ENCODE data around the gene ZEB1.
"Not testable (repeated sequence)": the region's sequence is repeated elsewhere in the genome, so short reads cannot be mapped to it uniquely, and the experiment has no call there.

The ZEB1 gene

DNA sequence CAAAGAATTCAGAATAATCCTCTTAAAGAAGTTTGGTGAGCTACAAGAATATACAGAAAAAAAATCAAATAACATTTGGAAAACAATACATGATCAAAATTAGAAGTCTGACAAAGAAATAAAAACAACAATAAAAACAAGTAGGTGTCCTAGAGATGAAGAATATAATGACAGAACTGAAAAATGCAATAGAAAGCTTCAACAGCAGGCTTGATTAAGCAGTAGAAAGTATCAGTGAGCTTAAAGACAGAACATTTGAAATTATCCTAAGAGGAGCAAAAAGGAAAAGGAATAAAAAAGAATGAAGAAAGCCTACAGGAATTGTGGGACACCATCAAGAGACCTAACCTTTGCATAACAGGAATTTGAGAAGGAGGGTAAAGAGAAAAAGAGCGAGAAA, 238.8 kb downstream of the ZEB1 start:
- TF ChIP-seq, protein P1, sequence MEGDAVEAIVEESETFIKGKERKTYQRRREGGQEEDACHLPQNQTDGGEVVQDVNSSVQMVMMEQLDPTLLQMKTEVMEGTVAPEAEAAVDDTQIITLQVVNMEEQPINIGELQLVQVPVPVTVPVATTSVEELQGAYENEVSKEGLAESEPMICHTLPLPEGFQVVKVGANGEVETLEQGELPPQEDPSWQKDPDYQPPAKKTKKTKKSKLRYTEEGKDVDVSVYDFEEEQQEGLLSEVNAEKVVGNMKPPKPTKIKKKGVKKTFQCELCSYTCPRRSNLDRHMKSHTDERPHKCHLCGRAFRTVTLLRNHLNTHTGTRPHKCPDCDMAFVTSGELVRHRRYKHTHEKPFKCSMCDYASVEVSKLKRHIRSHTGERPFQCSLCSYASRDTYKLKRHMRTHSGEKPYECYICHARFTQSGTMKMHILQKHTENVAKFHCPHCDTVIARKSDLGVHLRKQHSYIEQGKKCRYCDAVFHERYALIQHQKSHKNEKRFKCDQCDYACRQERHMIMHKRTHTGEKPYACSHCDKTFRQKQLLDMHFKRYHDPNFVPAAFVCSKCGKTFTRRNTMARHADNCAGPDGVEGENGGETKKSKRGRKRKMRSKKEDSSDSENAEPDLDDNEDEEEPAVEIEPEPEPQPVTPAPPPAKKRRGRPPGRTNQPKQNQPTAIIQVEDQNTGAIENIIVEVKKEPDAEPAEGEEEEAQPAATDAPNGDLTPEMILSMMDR (IDR thresholded peaks at IDR 0.05; ENCODE audit: low read length, missing control alignments) = no peak
- H3K4me3 ChIP-seq (replicated peaks; ENCODE audit: low read depth, low read length) = no peak overlapping the region
- no peak for DNase-seq (ENCODE audit: low read depth)

DNA sequence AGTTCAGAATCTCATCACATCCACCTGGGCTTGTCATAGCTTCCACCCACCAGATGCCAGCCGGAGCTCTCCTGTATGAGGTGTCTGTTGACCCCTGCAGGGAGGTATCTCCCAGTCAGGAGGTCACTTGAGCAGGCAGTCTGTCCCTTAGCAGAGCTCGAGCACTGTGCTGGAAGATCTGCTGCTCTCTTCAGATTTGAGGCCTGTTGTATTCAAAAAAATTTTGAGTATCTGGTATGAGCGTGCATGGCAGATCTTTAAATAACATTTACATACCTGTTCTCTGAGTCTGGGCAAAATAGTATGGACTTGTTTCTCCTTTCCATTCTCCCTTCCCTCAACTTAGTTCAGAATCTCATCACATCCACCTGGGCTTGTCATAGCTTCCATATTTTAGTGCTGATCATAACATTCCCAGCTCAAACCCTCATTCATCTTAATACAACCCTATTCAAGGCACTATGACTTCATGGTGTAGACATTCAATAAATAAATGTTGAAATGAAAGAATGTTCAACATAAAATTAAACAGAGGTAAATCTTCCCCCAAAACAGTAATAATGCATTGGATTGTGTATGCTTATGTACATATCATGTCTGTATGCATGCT, 249.3 kb downstream of the ZEB1 start:
- not testable (repeated sequence) for DNase-seq (ENCODE audit: low read depth); H3K4me3 ChIP-seq (replicated peaks; ENCODE audit: low read depth, low read length)

DNA sequence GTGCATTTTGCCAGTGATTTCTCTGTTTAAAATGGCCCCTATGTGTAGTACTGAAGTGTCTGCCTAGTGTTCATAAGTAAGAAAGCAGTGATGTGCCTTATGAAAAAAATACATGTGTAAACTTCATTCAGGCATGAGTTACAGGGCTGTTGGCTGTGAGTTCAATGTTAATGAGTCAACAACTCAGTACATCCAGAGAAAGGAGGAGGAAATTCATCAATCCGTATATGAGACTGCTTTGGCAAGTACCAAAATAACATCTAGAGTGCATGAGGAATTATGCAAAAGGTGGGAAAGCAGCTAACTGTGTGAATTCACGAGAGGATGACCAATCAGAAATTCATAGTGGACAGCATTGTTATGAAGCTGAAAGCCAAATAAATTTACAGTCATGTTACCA, 255.6 kb downstream of the ZEB1 start:
- H3K4me3 ChIP-seq (replicated peaks; ENCODE audit: low read depth, low read length) = no peak overlapping the region
- TF ChIP-seq, protein P1 (IDR thresholded peaks at IDR 0.05; ENCODE audit: low read length, missing control alignments) = no peak
- no peak for DNase-seq (ENCODE audit: low read depth)

DNA sequence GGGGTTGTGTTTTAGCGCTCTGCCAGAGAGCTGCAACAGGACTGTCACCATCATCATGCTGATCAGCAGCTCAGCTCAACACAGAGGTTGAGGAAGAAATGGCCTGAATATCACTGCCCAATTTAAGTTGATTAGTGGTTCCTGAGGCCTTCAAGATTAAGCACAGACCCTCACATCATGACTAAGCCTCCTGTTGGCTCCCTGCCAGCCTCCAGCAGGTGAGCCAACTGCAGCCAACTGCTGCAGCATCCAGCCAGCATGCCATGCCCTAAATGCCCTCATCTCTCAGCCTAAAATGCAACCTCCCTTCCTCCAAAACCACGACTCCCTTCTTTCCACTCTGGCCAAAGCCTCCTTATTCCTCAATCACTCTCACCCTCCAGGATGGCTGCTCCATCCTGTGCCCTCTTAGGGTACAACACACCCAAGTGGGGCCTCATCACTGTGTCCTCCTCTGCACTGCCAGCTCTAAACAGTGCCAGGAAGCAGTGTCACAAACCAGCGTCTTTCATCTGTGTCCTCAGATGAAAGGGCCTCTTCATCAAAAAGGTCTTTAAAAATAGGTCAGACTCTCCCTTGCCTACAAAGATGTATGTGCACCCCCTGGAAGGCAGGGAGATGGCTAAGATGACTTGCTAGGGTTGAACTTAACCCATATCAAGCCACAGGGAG, 259.3 kb downstream of the ZEB1 start:
- TF ChIP-seq, protein P1 (IDR thresholded peaks at IDR 0.05; ENCODE audit: low read length, missing control alignments) = no peak
- no peak overlapping the region for H3K4me3 ChIP-seq (replicated peaks; ENCODE audit: low read depth, low read length)
- DNase-seq (ENCODE audit: low read depth) = no peak

DNA sequence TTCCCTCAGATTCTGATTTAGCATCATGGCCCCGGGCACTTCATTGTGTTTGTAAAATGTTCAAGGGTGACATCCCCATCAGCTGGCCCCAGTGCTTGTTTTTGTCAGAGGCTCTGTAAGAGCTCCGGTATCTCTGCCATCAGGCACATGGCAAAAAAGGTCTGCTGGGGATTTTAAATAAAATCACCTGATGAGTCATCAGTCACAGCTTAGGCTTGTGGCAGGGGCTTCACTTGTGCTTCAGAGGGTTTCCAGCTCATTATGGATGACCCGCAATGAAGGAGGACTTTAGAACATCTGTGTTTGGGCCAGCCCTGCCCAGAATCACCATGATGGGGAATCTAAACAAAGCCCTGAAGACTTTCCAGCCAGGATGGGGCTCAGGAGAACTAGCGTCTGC, 259.9 kb downstream of the ZEB1 start:
- TF ChIP-seq, protein P1 (IDR thresholded peaks at IDR 0.05; ENCODE audit: low read length, missing control alignments) = no peak
- no peak for DNase-seq (ENCODE audit: low read depth)
- no peak overlapping the region for H3K4me3 ChIP-seq (replicated peaks; ENCODE audit: low read depth, low read length)

Data from fibroblast of pulmonary artery (primary cell).